PC-3 (cell line): ENCODE data around the gene C11orf68.

Source experiments
- CTCF ChIP-seq: fragments of 300-600 bp; sonication (generic); conservative IDR thresholded peaks from 2 replicates; pipeline ENCODE4 v1.5.1; 2017; ENCODE audit warnings: antibody characterized with exemption, low read depth, mild to moderate bottlenecking, low read length
- EZH2phosphoT487 ChIP-seq: fragments of 300-600 bp; sonication (generic); IDR thresholded peaks from 2 replicates; pipeline ENCODE4 v1.6.1; 2018; ENCODE audit warnings: mild to moderate bottlenecking, antibody characterized with exemption, low read length, borderline replicate concordance

DNA sequence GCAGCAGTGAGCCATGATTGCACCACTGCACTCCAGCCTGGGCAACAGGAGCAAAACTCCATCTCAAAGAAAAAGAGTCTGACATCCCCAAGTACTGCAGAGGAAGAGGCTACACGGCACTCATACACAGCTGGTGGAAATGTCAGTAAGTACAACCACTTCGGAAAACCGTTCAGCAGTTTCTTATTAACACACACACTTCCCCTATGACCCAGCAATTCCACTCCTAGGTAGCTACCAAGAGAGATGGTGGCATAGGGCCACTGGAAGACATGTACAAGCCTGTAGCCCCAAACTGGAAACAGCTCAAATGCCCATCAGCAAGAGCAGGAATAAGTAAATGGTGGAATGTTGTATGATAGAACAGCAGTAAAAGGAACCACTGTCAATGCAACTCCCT lies 3.7 kb upstream of the C11orf68 start:
- no peak for TF ChIP-seq CTCF
- no peak for TF ChIP-seq EZH2phosphoT487
